Measurements from ENCODE around the gene C10orf95.

Gene C10orf95

DNA sequence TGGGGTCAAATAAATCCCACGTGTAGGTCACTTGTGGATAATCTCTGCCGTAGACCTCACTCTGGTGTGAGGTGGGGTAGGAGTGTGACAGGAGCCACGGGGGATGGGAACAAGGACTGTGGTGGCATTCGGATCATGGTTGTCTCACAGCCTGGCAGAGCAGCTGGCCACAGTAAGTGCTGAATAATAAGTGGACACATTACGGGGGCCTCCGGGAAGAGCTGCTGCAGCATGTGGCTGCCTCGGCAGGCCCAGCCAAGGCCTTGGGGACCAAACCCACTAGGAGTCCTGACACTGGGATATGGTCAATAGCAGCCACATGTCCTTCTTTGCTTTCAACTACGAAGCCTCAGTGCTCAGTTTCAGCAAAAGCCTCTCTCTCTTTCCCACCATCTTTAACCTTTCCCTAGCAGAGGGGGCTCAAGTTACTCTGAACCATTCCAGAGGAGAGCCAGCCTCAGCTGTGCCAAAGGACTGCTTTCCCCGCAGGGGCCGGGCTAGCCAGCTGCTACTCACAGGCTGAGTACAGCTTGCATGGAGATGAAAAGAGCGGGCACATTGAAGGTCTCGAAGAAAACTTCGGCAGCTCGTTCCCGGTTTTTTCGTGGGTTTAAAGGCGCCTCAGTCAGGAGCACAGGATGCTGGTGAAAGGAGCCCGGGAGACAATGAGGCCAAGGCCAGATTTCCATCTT is 33.9 kb upstream of the C10orf95 start:
- no peak for TF ChIP-seq CTCF (IDR thresholded peaks at IDR 0.05; ENCODE audit: insufficient read depth, low read length)
- TF ChIP-seq REST (IDR thresholded peaks at IDR 0.05; ENCODE audit: insufficient replicate concordance, low read depth), result no peak
- TF ChIP-seq GABPA (IDR thresholded peaks at IDR 0.05; ENCODE audit: low read depth), result no peak
- no peak for TF ChIP-seq POLR2AphosphoS5 (IDR thresholded peaks at IDR 0.05; ENCODE audit: low read depth)
- TF ChIP-seq SPI1 (IDR thresholded peaks at IDR 0.05; ENCODE audit: borderline replicate concordance, low read depth), result no peak
- no peak for DNase-seq (ENCODE audit: low read depth in 1 of 2, low spot score in 1 of 2)
- Histone ChIP-seq H3K4me3 (replicated peaks; ENCODE audit: insufficient read depth, low read length) (no peak overlapping the region), H3K27me3 (ENCODE audit: insufficient read depth, poor library complexity, severe bottlenecking) (no peaks in the 10 kb centered on the region), H3K27ac (replicated peaks) (no peak overlapping the region)

- TF ChIP-seq SPI1 (IDR thresholded peaks at IDR 0.05; ENCODE audit: borderline replicate concordance, low read depth), result no peak
- no peaks in the 10 kb centered on the region for H3K27me3 ChIP-seq (ENCODE audit: insufficient read depth, poor library complexity, severe bottlenecking)
- no peak for DNase-seq (ENCODE audit: low read depth in 1 of 2, low spot score in 1 of 2)
- no peak overlapping the region for H3K4me3 ChIP-seq (replicated peaks; ENCODE audit: insufficient read depth, low read length)
- H3K27ac ChIP-seq (replicated peaks), result no peak overlapping the region
Measured at GRCh38 chr10:102484021-102484420, 32.7 kb upstream of the C10orf95 start.

DNA sequence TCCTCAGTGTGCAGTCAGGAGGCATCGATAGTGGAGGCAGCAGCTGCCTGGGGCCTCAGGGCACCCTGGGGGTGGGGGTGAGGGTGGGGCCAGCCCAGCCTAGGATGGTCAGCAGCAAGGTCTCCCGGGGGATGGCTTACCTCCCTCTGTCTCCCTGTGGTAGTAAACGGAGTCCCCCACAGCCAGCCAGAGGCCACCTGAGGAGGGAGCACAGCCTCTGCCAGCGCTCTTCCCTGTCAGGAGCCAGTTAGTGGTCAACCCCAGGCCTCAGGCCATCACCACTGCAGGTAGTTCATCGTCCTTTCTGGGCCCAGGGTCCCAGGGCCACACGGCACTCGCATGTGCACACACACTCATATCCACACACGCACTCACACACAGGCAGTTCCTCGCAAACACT is 29.1 kb upstream of the C10orf95 start:
- no peak overlapping the region for H3K27ac ChIP-seq (replicated peaks)

More for the DNA sequence above, 29.1 kb upstream of the C10orf95 start:
- DNase-seq (ENCODE audit: low read depth in 1 of 2, low spot score in 1 of 2), result no peak
- TF ChIP-seq POLR2AphosphoS5 (IDR thresholded peaks at IDR 0.05; ENCODE audit: low read depth) (no peak), GABPA (IDR thresholded peaks at IDR 0.05; ENCODE audit: low read depth) (no peak), SPI1 (IDR thresholded peaks at IDR 0.05; ENCODE audit: borderline replicate concordance, low read depth) (no peak), REST (IDR thresholded peaks at IDR 0.05; ENCODE audit: insufficient replicate concordance, low read depth) (no peak), CTCF (IDR thresholded peaks at IDR 0.05; ENCODE audit: insufficient read depth, low read length) (no peak)
- no peak overlapping the region for H3K4me3 ChIP-seq (replicated peaks; ENCODE audit: insufficient read depth, low read length)
- H3K27me3 ChIP-seq (ENCODE audit: insufficient read depth, poor library complexity, severe bottlenecking), result no peaks in the 10 kb centered on the region
